NCI-H748 (cell line): ENCODE results near the gene SAMD4A.

Experiments used
- DNase-seq: peaks from one replicate; lab custom pipeline; 2025; ENCODE audit not compliant: unreplicated experiment; lab: John Stamatoyannopoulos, UW

Gene SAMD4A

GRCh38 chr14:54815016-54815415 lies 248.1 kb downstream of the SAMD4A start:
- DNase-seq = no peak

GRCh38 chr14:54815515-54815914 lies 248.6 kb downstream of the SAMD4A start:
- DNase-seq = no peak

GRCh38 chr14:54816450-54816849 lies 249.5 kb downstream of the SAMD4A start:
- DNase-seq = no peak

- DNase-seq = no peak
These were observed 250.6 kb downstream of the SAMD4A start for GRCh38 chr14:54817506-54817905.

- DNase-seq = peak; percentile 98
These were observed 251.5 kb downstream of the SAMD4A start for GRCh38 chr14:54818201-54819133.

GRCh38 chr14:54822685-54823084 lies 255.8 kb downstream of the SAMD4A start:
- DNase-seq = no peak

GRCh38 chr14:54823757-54824549 lies 257.0 kb downstream of the SAMD4A start:
- DNase-seq = no peak

GRCh38 chr14:54828037-54828436 lies 261.1 kb downstream of the SAMD4A start:
- no peak for DNase-seq

GRCh38 chr14:54829486-54830224 lies 262.7 kb downstream of the SAMD4A start:
- no peak for DNase-seq

- no peak for DNase-seq
These were observed 263.7 kb downstream of the SAMD4A start for GRCh38 chr14:54830650-54831049.

GRCh38 chr14:54834081-54834480 lies 267.2 kb downstream of the SAMD4A start:
- no peak for DNase-seq

- DNase-seq = no peak
These were observed 267.8 kb downstream of the SAMD4A start for GRCh38 chr14:54834727-54835126.

GRCh38 chr14:54836231-54836630 lies 269.3 kb downstream of the SAMD4A start:
- DNase-seq = no peak

- DNase-seq = no peak
These were observed 270.7 kb downstream of the SAMD4A start for GRCh38 chr14:54837508-54838149.

GRCh38 chr14:54838931-54839512 lies 272.1 kb downstream of the SAMD4A start:
- no peak for DNase-seq

- DNase-seq = no peak
These were observed 272.8 kb downstream of the SAMD4A start for GRCh38 chr14:54839701-54840119.

GRCh38 chr14:54840336-54840735 lies 273.4 kb downstream of the SAMD4A start:
- DNase-seq = no peak

- DNase-seq = no peak
These were observed 273.9 kb downstream of the SAMD4A start for GRCh38 chr14:54840798-54841197.
